SK-N-SH treated with all-trans-retinoic acid at 6 μM for 48 hours (cell line): ENCODE measurements around the gene NCAM2.

ENCODE experiments used
- BACH2 ChIP-seq: fragments of 250-450 bp; sonication (Bioruptor Pico); IDR thresholded peaks from 2 replicates; pipeline ENCODE4 v1.9.0; 2021; ENCODE audit warnings: mild to moderate bottlenecking, borderline replicate concordance
- ISL1 ChIP-seq: fragments of 250-450 bp; sonication (Bioruptor Pico); IDR thresholded peaks from 2 replicates; pipeline ENCODE4 v2.1.2; 2022; ENCODE audit warnings: mild to moderate bottlenecking, moderate library complexity
- ZC3H10 ChIP-seq: fragments of 250-450 bp; sonication (Bioruptor Pico); IDR thresholded peaks from 2 replicates; pipeline ENCODE4 v1.5.1; 2021; ENCODE audit warnings: mild to moderate bottlenecking, moderate library complexity
- ZFP3 ChIP-seq: fragments of 250-450 bp; sonication (Bioruptor Pico); IDR thresholded peaks from 2 replicates; pipeline ENCODE4 v1.5.0; 2020; ENCODE audit warnings: mild to moderate bottlenecking, moderate library complexity

GRCh38 chr21:21148009-21148408 is 149.8 kb downstream of the NCAM2 start:
- TF ChIP-seq ZC3H10 (CRISPR knock-in tag) (no peak), BACH2 (CRISPR knock-in tag) (no peak), ZFP3 (CRISPR knock-in tag) (no peak), ISL1 (CRISPR knock-in tag) (no peak)
